ENCODE measurements around the gene ZSCAN31. TPM values are rescaled to one million over a fixed set of nuclear protein-coding genes. Genes with fewer than 3 reads are reported as not detected.
A peak's percentile ranks its signal among the peaks of the same experiment; 100 is the strongest.

The ZSCAN31 gene
- total and polyA plus RNA-seq, 2 of the 8 experiments (the other 6 are each of a cell fraction or from before 2014, with no cell fraction given), result 1.9 to 7.0 TPM

DNA sequence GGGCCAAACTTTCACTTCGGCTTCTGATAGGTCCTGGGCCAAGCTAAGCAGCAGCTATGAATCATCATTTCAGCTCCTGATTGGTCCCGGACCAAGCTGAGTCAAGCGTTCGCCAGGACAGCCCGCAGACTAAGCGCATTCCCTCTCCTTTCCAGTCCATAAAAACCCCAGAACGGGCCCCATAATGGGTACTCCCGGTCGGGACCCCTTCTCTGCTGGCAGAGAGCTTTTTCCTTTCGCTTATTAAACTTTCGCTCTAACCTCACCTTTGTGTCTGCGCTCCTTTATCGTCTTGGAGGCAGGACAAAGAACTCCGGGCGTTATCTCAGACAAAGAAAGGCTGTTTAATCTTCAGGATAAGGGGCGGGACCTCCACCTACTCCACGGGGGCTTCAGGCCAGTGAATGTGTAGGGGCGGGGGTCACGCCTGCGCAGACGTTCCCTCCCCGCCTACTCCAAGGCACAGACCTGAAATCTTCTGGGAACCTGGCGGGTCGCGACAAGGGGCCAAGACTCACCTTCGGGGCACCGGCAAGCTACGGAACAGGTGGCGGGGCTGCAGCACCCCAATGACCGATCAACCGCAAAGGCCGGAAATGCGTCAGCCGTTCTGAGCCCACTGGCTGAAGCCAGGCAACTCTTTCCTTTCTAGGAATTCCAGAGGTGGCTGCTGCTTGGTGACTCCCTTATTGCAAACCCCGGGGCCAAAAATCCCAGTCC lies at the start of gene ZSCAN31 (continued):
- TF ChIP-seq, protein P1, sequence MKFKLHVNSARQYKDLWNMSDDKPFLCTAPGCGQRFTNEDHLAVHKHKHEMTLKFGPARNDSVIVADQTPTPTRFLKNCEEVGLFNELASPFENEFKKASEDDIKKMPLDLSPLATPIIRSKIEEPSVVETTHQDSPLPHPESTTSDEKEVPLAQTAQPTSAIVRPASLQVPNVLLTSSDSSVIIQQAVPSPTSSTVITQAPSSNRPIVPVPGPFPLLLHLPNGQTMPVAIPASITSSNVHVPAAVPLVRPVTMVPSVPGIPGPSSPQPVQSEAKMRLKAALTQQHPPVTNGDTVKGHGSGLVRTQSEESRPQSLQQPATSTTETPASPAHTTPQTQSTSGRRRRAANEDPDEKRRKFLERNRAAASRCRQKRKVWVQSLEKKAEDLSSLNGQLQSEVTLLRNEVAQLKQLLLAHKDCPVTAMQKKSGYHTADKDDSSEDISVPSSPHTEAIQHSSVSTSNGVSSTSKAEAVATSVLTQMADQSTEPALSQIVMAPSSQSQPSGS (IDR thresholded peaks at IDR 0.05; ENCODE audit: low read length), result peak; percentile 94
- TF ChIP-seq JUND (IDR thresholded peaks at IDR 0.05; ENCODE audit: low read length), result peak; percentile 91
- TF ChIP-seq TBP (IDR thresholded peaks at IDR 0.05; ENCODE audit: low read depth, low read length), result peak; percentile 93
- peak; percentile 23; the same call in 1 of the 2 replicates for TF ChIP-seq GTF2F1 (IDR thresholded peaks at IDR 0.05; ENCODE audit: borderline replicate concordance, low read depth, low read length)
- TF ChIP-seq FOSL1 (IDR thresholded peaks at IDR 0.05; ENCODE audit: insufficient read depth, low read depth, low read length), result no peak
- TF ChIP-seq RAD21 (IDR thresholded peaks at IDR 0.05 in 1 of 2, conservative IDR thresholded peaks at IDR 0.05 in 1 of 2; ENCODE audit: low read depth in 2 of 2, low read length in 2 of 2), result no peak
- TF ChIP-seq PHF8 (conservative IDR thresholded peaks at IDR 0.05; ENCODE audit: low read depth, low read length), result peak; percentile 97
- TF ChIP-seq HDAC6 (IDR thresholded peaks at IDR 0.05; ENCODE audit: low read depth, low read length), result no peak
- TF ChIP-seq CBX5 (IDR thresholded peaks at IDR 0.05; ENCODE audit: low read depth, low read length), result no peak
- TF ChIP-seq TAF1 (IDR thresholded peaks at IDR 0.05; ENCODE audit: low read depth, low read length), result peak; percentile 96
- TF ChIP-seq KDM1A (IDR thresholded peaks at IDR 0.05; ENCODE audit: borderline replicate concordance, low read length), result no peak
- TF ChIP-seq, protein P2, sequence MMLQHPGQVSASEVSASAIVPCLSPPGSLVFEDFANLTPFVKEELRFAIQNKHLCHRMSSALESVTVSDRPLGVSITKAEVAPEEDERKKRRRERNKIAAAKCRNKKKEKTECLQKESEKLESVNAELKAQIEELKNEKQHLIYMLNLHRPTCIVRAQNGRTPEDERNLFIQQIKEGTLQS (IDR thresholded peaks at IDR 0.05; ENCODE audit: insufficient read depth, low read depth, low read length), result no peak
- TF ChIP-seq EP300 (IDR thresholded peaks at IDR 0.05; ENCODE audit: borderline replicate concordance in 1 of 2, low read depth in 2 of 2, low read length in 2 of 2), result no peak; a peak in 1 of 3 replicates
- peak; percentile 5; the same call in 1 of the 2 replicates for TF ChIP-seq BRCA1 (IDR thresholded peaks at IDR 0.05; ENCODE audit: low read depth, low read length)
- peak; percentile 26; the same call in 1 of the 2 replicates for TF ChIP-seq POU5F1 (IDR thresholded peaks at IDR 0.05; ENCODE audit: low read depth, low read length)
- TF ChIP-seq SIN3A (conservative IDR thresholded peaks at IDR 0.05 in 1 of 2, IDR thresholded peaks at IDR 0.05 in 1 of 2; ENCODE audit: low read depth in 1 of 2, low read length in 2 of 2), result peak; percentile 29 to 53; a peak in 2 of 4 replicates
- no peak for TF ChIP-seq JUN (IDR thresholded peaks at IDR 0.05; ENCODE audit: low read depth, low read length)
- no peak for TF ChIP-seq SP2 (IDR thresholded peaks at IDR 0.05; ENCODE audit: low read length)
- no peak for TF ChIP-seq RXRA (IDR thresholded peaks at IDR 0.05; ENCODE audit: insufficient read depth, low read depth, low read length)
- TF ChIP-seq SIX5 (IDR thresholded peaks at IDR 0.05; ENCODE audit: low read depth, low read length), result no peak
- TF ChIP-seq ZNF274 (IDR thresholded peaks at IDR 0.05; ENCODE audit: borderline replicate concordance, extremely low read depth, low read length), result no peak

Measured in H1 (cell line).